Activated T-cell treated with anti-CD3 and anti-CD28 coated beads, Interleukin-2, amount 50 U/mL, for 72 hours (primary cell): Measurements from ENCODE around the gene SCRN2. TPM values are rescaled to one million over a fixed set of nuclear protein-coding genes. Genes with fewer than 3 reads are reported as not detected.

ENCODE experiments used
- ATAC-seq, 2 donors: fragments of 150-1000 bp; cut with Tn5 transposase; replicated peaks in 1 of 2; 2 replicates each; pipeline ENCODE4 v1.10.0; 2021; ENCODE audit warnings: moderate library complexity in 2 of 2, mild to moderate bottlenecking in 1 of 2
- DNase-seq, 2 donors: peaks; one replicate each; pipeline ENCODE4 v3.0.0; 2021 to 2022; ENCODE audit warnings: mixed read lengths in 1 of 2
- H3K27ac Mint-ChIP-seq: one replicate; pipeline ENCODE4 v1.8.0; 2022; ENCODE audit warnings: mild to moderate bottlenecking, moderate library complexity, mixed read lengths
- H3K27me3 Mint-ChIP-seq: one replicate; pipeline ENCODE4 v1.8.0; 2022; ENCODE audit warnings: low read depth, mixed read lengths
- H3K36me3 Mint-ChIP-seq, 2 donors: one replicate each; pipeline ENCODE4 v1.8.0; 2022; ENCODE audit warnings: mixed read lengths in 2 of 2, mild to moderate bottlenecking in 1 of 2; ENCODE audit not compliant: insufficient read depth in 2 of 2
- H3K4me1 Mint-ChIP-seq: one replicate; pipeline ENCODE4 v1.8.0; 2022; ENCODE audit warnings: low read depth, mixed read lengths
- H3K4me3 Mint-ChIP-seq, 2 donors: one replicate each; pipeline ENCODE4 v1.8.0; 2022; ENCODE audit warnings: mild to moderate bottlenecking in 2 of 2, mixed read lengths in 2 of 2, moderate library complexity in 2 of 2
- H3K9me3 Mint-ChIP-seq, 2 donors: one replicate each; pipeline ENCODE4 v1.8.0; 2022; ENCODE audit warnings: mixed read lengths in 2 of 2
- total RNA-seq, 2 donors: library from RNA; stranded (reverse); gene quantifications; one replicate each; pipeline ENCODE4 v1.2.3, GENCODE V29; 2022

Gene SCRN2
- total RNA-seq, 2 donors from 2014 or later = 16.1 to 17.6 TPM

- no peak overlapping the region for H3K27ac Mint-ChIP-seq
- peak overlapping the region in 1 of 2 donors; percentile 61 for H3K4me3 Mint-ChIP-seq
- H3K27me3 Mint-ChIP-seq = peaks cover 75% of the 10 kb centered on the region
- ATAC-seq (peak; percentile 39 to 59), DNase-seq (peak; percentile 51 to 58)
- no peaks in the 10 kb centered on the region for H3K9me3 Mint-ChIP-seq
- H3K36me3 Mint-ChIP-seq = no peaks in the 10 kb centered on the region
- peaks cover 36% of the 10 kb centered on the region for H3K4me1 Mint-ChIP-seq
These were observed 6.5 kb upstream of the SCRN2 start for GRCh38 chr17:47847341-47848197.

- Mint-ChIP-seq H3K4me3 (peak overlapping the region in 1 of 2 donors; percentile 61), H3K4me1 (peaks cover 36% of the 10 kb centered on the region), H3K36me3 (no peaks in the 10 kb centered on the region), H3K9me3 (no peaks in the 10 kb centered on the region), H3K27ac (no peak overlapping the region), H3K27me3 (peaks cover 68% of the 10 kb centered on the region)
- ATAC-seq (no peak), DNase-seq (no peak)
These were observed 5.8 kb upstream of the SCRN2 start for GRCh38 chr17:47846716-47847340.

DNA sequence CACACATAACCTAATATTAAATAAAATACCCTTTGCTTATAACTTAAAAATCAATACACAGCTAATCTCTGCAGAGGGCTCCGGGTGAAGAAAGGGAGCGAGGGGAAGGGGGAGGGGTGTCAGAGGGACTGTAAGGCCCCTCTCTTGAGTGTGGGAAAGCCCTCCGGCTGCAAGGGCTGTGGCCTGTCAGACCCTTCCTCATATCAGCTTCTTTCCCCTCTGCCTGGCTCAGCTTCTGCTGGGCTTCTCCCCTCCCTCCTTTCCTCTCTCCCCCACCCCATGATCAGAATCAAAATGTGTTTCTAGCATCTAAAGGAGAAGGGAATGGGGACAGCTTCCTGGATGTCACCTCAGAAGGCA, 4.6 kb upstream of the SCRN2 start:
- no peak for DNase-seq
- peaks cover 62% of the 10 kb centered on the region for H3K27me3 Mint-ChIP-seq
- H3K4me1 Mint-ChIP-seq = peaks cover 37% of the 10 kb centered on the region
- no peak for ATAC-seq
- H3K36me3 Mint-ChIP-seq = peaks cover 0 to 1% of the 10 kb centered on the region in 2 donors
- H3K9me3 Mint-ChIP-seq = no peaks in the 10 kb centered on the region
- no peak overlapping the region for H3K4me3 Mint-ChIP-seq
- H3K27ac Mint-ChIP-seq = no peak overlapping the region

DNA sequence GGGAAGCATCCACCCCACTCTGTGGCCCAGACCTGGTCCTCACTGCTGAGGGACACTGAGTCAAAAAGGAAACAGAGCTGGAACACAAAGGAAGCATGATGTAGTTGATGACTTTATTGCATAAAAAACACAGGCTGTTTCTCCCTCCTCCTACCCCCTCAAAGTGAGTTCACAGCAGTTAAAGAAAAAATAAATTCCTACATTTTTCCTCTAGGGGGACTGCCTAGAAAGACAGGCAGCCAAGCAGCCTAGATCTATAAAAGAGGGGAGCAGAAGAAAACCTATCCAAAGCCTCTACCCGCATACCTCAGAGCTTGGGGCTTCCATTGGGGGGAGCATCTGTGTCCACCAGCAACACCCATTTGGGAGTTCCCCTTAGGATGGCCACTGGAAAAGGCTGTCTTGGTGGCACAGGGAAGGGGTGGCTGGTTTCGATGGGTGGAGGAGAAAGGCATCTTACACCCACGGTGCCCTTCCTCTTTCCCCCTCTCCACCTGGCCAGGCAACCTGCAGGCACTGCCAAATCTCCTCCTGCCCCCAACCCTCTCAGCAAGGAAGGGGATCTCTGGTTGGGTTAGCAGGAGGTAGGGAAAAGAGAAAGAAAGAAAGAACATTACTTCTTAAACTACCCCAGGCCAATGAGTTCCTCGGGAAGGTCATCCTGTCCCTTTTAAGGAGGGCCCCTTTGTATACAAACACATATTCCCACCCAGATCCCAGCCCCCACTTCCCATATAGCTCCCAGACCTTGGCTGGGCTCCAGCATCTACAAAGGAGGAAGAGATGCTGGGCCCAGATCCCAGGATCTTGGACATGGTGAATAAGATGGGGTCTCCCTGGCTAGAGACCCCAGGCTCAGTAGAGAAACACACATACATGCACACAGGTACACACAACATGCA, 4.0 kb upstream of the SCRN2 start:
- Mint-ChIP-seq H3K4me1 (peaks cover 37% of the 10 kb centered on the region), H3K27me3 (peaks cover 56% of the 10 kb centered on the region), H3K27ac (no peak overlapping the region), H3K9me3 (no peaks in the 10 kb centered on the region), H3K36me3 (peaks cover 0 to 1% of the 10 kb centered on the region in 2 donors), H3K4me3 (no peak overlapping the region)
- no peak for ATAC-seq
- no peak for DNase-seq

DNA sequence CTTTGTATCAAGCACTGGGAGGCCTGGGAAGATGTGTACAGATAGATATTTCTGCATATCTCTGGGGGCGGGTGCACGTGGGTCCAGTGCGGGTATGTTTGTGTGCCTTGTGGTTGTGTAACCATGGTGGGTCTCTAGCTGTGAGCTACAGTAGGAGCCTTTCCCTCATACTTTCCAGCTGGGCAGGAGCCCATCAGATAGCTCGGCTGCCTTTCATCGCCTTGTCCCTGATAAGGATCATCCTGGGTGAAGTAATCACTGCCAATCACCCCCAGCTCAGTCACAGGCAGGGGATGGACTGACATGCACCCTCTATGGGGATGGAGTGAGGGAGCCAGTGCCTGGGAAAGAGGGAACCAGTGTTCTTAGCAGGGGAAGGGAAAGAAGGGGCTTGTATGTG, 3.2 kb upstream of the SCRN2 start:
- Mint-ChIP-seq H3K4me3 (no peak overlapping the region), H3K27me3 (peaks cover 48% of the 10 kb centered on the region), H3K4me1 (peaks cover 44% of the 10 kb centered on the region), H3K36me3 (peaks cover 0 to 1% of the 10 kb centered on the region in 2 donors), H3K27ac (no peak overlapping the region), H3K9me3 (no peaks in the 10 kb centered on the region)
- no peak for ATAC-seq
- no peak for DNase-seq

- DNase-seq (no peak), ATAC-seq (no peak)
- Mint-ChIP-seq H3K27me3 (peaks cover 39% of the 10 kb centered on the region), H3K9me3 (no peaks in the 10 kb centered on the region), H3K4me1 (peaks cover 45% of the 10 kb centered on the region), H3K4me3 (no peak overlapping the region), H3K27ac (no peak overlapping the region), H3K36me3 (peaks cover 0 to 1% of the 10 kb centered on the region in 2 donors)
These were observed 2.3 kb upstream of the SCRN2 start for GRCh38 chr17:47843391-47843730.

DNA sequence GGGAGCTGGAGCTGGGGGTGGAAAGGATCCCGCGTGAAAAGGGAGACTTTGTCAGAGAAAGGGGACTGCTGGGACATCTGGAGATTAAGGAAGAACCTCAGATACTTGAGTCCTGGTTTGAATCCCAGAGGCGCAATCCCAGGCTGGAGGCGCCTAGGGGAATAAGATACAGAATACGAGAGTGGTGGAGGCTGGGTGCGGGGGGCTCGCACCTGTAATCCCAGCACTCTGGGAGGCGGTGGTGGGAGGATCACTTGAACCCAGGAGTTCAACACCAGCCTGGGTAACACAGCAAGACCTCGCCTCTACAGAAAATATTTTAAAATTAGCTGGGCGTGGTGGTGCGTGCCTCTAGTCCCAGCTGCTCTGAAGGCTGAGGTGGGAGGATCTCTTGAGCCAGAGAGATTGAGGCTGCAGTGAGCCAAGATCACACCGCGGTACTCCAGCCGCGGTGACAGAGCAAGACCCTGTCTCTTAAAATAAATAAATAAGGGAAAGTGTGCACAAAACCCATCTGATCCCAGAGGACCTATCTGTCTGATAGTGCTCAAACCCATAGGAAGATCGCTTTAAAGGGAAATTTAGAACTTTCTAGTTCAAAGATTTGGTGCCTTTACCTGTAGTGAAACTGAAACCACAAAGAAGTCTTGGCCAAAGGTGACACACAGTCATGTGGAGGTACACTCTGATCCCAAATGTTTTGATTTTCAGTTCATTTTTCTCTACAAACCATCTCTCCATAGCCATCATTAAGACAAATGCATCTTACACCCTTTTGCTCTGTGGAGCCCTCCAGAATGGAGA, 617 bp upstream of the SCRN2 start:
- no peaks in the 10 kb centered on the region for H3K9me3 Mint-ChIP-seq
- H3K4me3 Mint-ChIP-seq = peak overlapping the region; percentile 90 to 99
- peaks cover 38% of the 10 kb centered on the region for H3K4me1 Mint-ChIP-seq
- H3K27ac Mint-ChIP-seq = peak overlapping the region; percentile 16
- ATAC-seq = no peak
- peaks cover 0 to 1% of the 10 kb centered on the region in 2 donors for H3K36me3 Mint-ChIP-seq
- no peak for DNase-seq
- H3K27me3 Mint-ChIP-seq = peaks cover 27% of the 10 kb centered on the region

- peak overlapping the region; percentile 90 to 99 for H3K4me3 Mint-ChIP-seq
- H3K4me1 Mint-ChIP-seq = peaks cover 44% of the 10 kb centered on the region
- ATAC-seq (no peak), DNase-seq (no peak)
- H3K27me3 Mint-ChIP-seq = peaks cover 12% of the 10 kb centered on the region
- peaks cover 0 to 1% of the 10 kb centered on the region in 2 donors for H3K36me3 Mint-ChIP-seq
- H3K27ac Mint-ChIP-seq = peak overlapping the region; percentile 27
- H3K9me3 Mint-ChIP-seq = no peaks in the 10 kb centered on the region
These were observed 902 bp downstream of the SCRN2 start for GRCh38 chr17:47840001-47840741.

DNA sequence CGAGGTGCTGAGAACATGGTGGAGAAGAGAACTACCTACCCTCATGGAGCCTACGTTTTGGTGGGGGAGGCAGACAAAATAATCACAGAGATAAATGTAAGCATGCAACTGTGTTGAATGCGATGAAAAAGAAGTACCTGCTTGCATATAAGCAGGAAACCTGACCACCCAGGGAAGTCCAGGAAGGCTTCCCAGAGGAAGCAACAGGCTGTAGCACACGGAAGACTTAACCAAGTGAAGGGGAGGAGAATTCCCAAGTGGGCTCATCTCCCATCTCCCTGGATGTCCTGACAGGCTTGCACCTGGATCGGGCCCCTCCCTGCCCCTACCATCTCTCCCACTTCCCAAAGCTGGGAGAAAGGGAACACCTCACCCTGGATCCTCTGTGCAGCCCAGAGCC, 2.0 kb downstream of the SCRN2 start:
- H3K4me1 Mint-ChIP-seq = peaks cover 55% of the 10 kb centered on the region
- no peak for ATAC-seq
- H3K4me3 Mint-ChIP-seq = no peak overlapping the region

GRCh38 chr17:47838636-47839035, 2.4 kb downstream of the SCRN2 start:
- Mint-ChIP-seq H3K27ac (no peak overlapping the region), H3K4me3 (no peak overlapping the region), H3K9me3 (no peaks in the 10 kb centered on the region), H3K27me3 (no peaks in the 10 kb centered on the region), H3K4me1 (peaks cover 60% of the 10 kb centered on the region), H3K36me3 (peaks cover 0 to 1% of the 10 kb centered on the region in 2 donors)
- no peak for DNase-seq
- ATAC-seq = no peak

More for the DNA sequence above, 2.0 kb downstream of the SCRN2 start:
- no peaks in the 10 kb centered on the region for H3K9me3 Mint-ChIP-seq
- H3K27ac Mint-ChIP-seq = no peak overlapping the region
- no peak for DNase-seq
- H3K27me3 Mint-ChIP-seq = peaks cover 1% of the 10 kb centered on the region
- peaks cover 0 to 1% of the 10 kb centered on the region in 2 donors for H3K36me3 Mint-ChIP-seq

DNA sequence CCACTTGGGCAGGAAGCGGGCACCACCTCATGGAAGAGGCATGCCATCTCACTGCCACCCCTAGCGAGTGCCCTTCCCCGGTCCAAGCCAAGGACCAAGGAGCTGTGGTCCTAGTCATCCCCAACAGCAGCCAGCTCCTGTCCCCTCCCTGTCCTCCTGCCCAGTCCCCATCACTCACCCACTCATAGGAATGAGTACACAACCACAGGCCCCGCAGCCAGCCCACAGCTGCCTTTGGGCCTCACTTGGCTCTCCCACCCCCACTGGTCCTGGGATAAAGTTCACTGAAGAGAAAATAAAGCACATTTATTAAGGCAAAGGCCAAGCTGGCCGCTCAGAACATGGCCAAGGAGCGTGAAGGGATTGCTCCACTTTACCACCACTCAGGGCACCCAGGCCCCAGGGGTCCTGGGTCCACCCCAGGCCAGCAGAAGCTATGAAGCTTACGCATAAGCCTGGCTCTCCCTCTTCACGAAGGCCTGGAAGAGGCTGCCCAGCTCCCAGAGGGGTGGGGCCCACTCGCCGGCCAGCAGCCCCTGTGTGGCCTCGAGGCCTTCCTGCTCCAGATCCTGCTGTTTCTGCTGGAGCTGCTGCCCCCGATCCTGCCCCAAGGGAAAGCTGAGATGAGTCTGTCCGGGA, 3.6 kb downstream of the SCRN2 start:
- Mint-ChIP-seq H3K36me3 (peaks cover 0 to 1% of the 10 kb centered on the region in 2 donors), H3K9me3 (no peaks in the 10 kb centered on the region), H3K27me3 (no peaks in the 10 kb centered on the region), H3K4me3 (no peak overlapping the region), H3K4me1 (peaks cover 51% of the 10 kb centered on the region), H3K27ac (no peak overlapping the region)
- no peak for DNase-seq
- ATAC-seq = no peak
